HG03469 (cell line): ENCODE measurements around the gene DUSP12.
"Not testable (repeated sequence)": the region's sequence is repeated elsewhere in the genome, so short reads cannot be mapped to it uniquely, and the experiment has no call there.

Experiments
- ATAC-seq: cut with Tn5 transposase; IDR thresholded peaks from one replicate; pipeline ENCODE4 v1.9.1; 2021; ENCODE audit warnings: mild to moderate bottlenecking, moderate library complexity, moderate number of reproducible peaks; ENCODE audit not compliant: unreplicated experiment

The DUSP12 gene

DNA sequence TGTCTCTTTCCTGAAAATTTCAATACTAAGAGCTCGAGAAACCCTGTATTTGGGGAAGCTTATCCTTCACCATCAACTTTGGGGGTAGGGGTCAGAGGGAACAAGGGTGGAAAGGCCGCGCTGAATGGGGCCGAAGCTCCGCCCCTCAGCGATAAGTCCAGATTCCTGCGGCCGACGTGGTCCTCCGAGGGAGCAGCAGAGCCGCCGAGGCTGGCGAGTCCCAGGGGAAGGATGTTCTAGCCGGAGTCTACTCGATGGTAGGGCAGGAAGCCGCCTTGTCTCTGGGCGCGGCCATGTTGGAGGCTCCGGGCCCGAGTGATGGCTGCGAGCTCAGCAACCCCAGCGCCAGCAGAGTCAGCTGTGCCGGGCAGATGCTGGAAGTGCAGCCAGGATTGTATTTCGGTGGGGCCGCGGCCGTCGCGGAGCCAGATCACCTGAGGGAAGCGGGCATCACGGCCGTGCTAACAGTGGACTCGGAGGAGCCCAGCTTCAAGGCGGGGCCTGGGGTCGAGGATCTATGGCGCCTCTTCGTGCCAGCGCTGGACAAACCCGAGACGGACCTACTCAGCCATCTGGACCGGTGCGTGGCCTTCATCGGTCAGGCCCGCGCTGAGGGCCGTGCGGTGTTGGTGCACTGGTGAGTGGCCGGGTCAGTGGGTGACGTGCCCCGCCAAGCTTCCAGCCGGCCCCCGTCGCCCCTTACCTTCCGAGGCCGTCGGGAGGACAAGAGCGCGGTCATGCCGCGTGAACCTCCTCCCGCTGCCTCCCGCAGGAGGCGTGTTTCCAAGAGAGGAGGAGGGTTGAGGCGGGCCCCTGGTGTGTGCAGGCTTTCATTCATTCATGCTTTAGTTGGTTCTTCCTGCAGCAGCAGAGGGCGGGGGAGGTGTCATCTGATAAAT, at the start of gene DUSP12:
Gene DUSP12 (plus strand): TSS at position 278 of the 899 bp plus-strand sequence. CDS start 16 bp downstream, at position 294.
- peak; percentile 84 for ATAC-seq

GRCh38 chr1:161702250-161702649, 47.3 kb upstream of the DUSP12 start:
- no peak for ATAC-seq

GRCh38 chr1:161705537-161705936, 44.0 kb upstream of the DUSP12 start:
- ATAC-seq = no peak

DNA sequence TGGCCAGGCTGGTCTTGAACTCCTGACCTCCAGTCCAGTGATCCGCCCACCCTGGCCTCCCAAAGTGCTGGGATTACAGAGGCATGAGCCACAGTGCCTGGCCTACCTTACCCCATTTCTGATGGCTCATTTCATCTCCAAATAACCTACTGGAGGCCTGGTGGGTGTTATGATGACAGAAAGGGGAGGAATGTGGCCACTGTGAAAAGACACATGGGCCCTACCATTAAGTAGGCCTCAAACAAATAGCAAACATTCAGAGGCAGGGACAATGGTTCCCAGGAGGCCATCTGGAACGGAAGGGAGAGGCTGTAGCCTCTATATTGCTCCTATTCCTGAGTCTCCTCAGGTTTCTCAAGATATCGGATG, 43.5 kb upstream of the DUSP12 start:
- no peak for ATAC-seq

GRCh38 chr1:161706482-161707347, 42.9 kb upstream of the DUSP12 start, which contains the start of gene FCRLA:
TSS of gene FCRLA (plus strand) at chr1:161707229. CDS start at chr1:161707265, 36 bp downstream.
- peak; percentile 49 for ATAC-seq

GRCh38 chr1:161707503-161707902, 42.1 kb upstream of the DUSP12 start:
- no peak for ATAC-seq

DNA sequence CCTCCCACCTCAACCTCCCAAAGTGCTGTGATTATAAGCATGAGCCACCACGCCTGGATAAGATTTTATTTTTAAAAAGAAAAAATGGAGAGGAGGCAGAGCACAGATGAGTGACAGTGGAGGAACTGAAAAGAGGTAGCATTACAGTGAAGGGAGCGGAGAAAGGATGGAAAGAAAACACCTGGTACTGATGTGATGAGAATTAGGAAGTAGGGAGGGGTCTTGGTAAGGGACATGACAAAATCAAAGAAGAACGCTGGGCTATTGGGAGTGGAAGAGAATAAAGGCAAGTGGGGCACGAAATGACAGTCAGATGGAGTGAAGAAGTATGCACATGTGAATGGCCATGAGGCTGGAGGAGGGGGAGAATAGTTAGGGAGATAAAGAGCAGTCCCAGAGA, 40.2 kb upstream of the DUSP12 start:
- ATAC-seq = no peak

GRCh38 chr1:161710560-161710959, 39.0 kb upstream of the DUSP12 start:
- no peak for ATAC-seq

DNA sequence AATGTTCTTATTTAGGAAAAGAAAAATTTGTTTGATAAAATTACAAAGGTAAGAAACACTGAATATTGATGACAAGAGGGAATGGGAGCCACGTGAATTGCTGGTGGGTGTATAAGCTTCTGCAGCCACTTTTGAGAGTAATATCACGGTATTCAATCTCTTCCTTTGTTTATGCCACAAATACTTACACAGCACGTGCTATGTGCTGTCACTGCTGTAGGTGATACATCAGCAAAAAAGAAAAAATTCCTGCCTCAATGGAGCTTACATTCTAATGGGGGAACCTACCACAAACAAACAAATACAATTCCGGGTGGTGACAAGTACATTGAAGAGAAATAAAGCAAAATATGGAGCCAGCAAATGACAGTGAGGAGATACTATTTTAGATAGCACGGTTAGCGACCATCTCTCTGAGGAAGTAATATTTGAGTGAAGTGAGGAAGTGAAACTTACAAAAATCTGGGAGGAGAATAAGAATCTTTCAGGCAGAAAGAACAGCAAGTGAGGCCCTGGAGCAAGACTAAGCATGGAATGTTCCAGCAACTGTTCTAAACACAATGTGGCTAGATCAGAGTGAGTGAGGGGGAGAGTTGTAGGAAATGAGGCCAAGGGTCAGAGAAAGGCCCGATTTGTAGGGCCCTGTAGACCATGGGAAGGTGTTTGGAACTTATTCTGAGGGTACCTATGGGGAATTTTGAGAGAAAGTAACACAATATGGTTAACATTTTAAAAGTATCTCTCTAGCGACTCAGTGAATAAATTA, 30.8 kb upstream of the DUSP12 start:
- ATAC-seq = peak; percentile 49

- no peak for ATAC-seq
Observed at GRCh38 chr1:161719325-161719611, 30.3 kb upstream of the DUSP12 start.

- ATAC-seq = no peak
Observed at GRCh38 chr1:161720422-161720821, 29.2 kb upstream of the DUSP12 start.

DNA sequence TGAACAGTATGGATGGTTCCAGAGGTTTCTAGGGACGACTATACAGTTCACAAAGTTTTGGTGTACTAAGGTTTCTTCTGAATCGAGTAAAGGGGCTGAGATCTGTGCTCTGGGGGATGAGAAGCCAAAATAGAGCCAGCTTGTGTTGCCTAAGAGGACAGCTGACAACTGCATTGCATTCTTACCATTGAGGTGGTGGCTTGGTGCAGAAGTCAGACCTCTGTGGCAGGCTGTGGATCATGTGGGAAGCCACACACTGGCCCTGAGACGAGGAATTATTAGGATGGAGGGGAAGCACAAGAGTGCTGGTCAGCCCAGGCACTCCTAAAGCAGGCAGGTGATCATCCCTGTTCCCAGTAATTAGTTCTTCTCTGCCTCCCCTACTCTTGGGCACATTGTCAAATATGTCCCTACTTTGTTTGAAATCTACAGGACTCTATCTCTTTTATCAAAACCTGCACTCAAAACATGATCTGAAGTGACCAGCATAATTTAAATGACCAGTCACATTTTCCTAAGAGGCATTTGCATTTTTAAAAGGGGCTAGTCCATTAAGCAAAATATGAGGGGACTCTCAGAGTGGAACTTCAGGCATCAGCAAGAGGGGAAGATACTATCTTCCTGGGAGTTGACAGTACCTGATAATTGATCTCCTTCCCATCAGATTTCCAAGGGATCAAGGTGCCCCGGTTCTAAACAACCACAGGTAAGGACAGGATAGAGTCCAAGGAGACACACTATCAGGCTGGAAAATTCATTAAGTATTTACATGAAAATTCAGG, 28.4 kb upstream of the DUSP12 start, which contains the start of gene FCRLB:
Gene FCRLB (plus strand): TSS at position 589 of the 782 bp plus-strand sequence. CDS start 1,129 bp downstream, outside the sequence.
- ATAC-seq = no peak

GRCh38 chr1:161721738-161722343, 27.7 kb upstream of the DUSP12 start:
- ATAC-seq = no peak

DNA sequence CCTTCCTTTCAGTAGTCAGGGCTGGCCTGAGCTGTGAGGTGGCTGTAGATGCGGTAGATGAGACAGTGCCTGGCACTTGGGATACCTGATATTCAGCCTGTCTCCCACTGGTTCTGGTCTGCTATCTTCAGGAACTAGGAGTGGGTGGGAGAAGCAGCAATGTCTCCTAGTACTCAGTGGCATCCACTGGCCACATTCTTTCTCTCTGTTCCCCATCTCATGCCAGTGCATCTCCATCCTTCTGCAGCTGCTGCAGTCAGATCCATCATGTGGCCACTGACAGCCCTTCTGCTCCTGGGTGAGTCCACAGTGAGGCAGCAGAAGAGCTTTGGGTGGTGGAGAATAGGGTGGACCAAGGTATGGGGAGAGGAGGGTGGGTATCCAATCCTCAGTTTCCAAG, 27.2 kb upstream of the DUSP12 start:
- no peak for ATAC-seq

- ATAC-seq = no peak
Observed at GRCh38 chr1:161723459-161724141, 26.0 kb upstream of the DUSP12 start.

- ATAC-seq = not testable (repeated sequence)
Observed at GRCh38 chr1:161725258-161725907, 24.2 kb upstream of the DUSP12 start.

GRCh38 chr1:161725908-161726472, 23.6 kb upstream of the DUSP12 start:
- ATAC-seq = no peak
